Fibroblast of skin of left biceps (primary cell): ENCODE results near the gene ATP6V0A1.
A peak's percentile ranks its signal among the peaks of the same experiment; 100 is the strongest.
"Not testable (repeated sequence)": the region's sequence is repeated elsewhere in the genome, so short reads cannot be mapped to it uniquely, and the experiment has no call there.

Experiments
- DNase-seq, 2 experiments: peaks; one replicate each; pipeline ENCODE4 v3.0.0-alpha.2; 2013; ENCODE audit warnings: low read depth in 2 of 2

Gene ATP6V0A1

GRCh38 chr17:42476411-42476810 is 17.7 kb downstream of the ATP6V0A1 start:
- no peak for DNase-seq

GRCh38 chr17:42477173-42477572 is 18.5 kb downstream of the ATP6V0A1 start:
- no peak for DNase-seq

GRCh38 chr17:42477824-42478223 is 19.1 kb downstream of the ATP6V0A1 start:
- not testable (repeated sequence) for DNase-seq

GRCh38 chr17:42484304-42484703 is 25.6 kb downstream of the ATP6V0A1 start:
- DNase-seq = no peak

- DNase-seq = no peak
Measured at GRCh38 chr17:42485680-42486079, 27.0 kb downstream of the ATP6V0A1 start.

GRCh38 chr17:42488032-42488431 is 29.4 kb downstream of the ATP6V0A1 start:
- no peak for DNase-seq

- no peak for DNase-seq
Measured at GRCh38 chr17:42493319-42493718, 34.6 kb downstream of the ATP6V0A1 start.

- DNase-seq = no peak
Measured at GRCh38 chr17:42494673-42495072, 36.0 kb downstream of the ATP6V0A1 start.

GRCh38 chr17:42498828-42499227 is 40.1 kb downstream of the ATP6V0A1 start:
- no peak for DNase-seq

- DNase-seq = no peak
Measured at GRCh38 chr17:42502091-42502490, 43.4 kb downstream of the ATP6V0A1 start.

GRCh38 chr17:42502926-42503325 is 44.2 kb downstream of the ATP6V0A1 start:
- DNase-seq = no peak

- no peak for DNase-seq
Measured at GRCh38 chr17:42507671-42508070, 49.0 kb downstream of the ATP6V0A1 start.

GRCh38 chr17:42508426-42509165 is 49.9 kb downstream of the ATP6V0A1 start:
- DNase-seq = no peak

- no peak for DNase-seq
Measured at GRCh38 chr17:42509409-42509808, 50.7 kb downstream of the ATP6V0A1 start.

- DNase-seq = no peak
Measured at GRCh38 chr17:42509841-42510240, 51.2 kb downstream of the ATP6V0A1 start.

- DNase-seq = no peak
Measured at GRCh38 chr17:42512246-42512645, 53.6 kb downstream of the ATP6V0A1 start.

GRCh38 chr17:42512733-42513251 is 54.1 kb downstream of the ATP6V0A1 start:
- DNase-seq = no peak

GRCh38 chr17:42513686-42514085 is 55.0 kb downstream of the ATP6V0A1 start:
- no peak for DNase-seq

- no peak for DNase-seq
Measured at GRCh38 chr17:42514279-42514678, 55.6 kb downstream of the ATP6V0A1 start.

GRCh38 chr17:42514867-42515266 is 56.2 kb downstream of the ATP6V0A1 start:
- DNase-seq = no peak

- DNase-seq = peak; percentile 78 to 83
Measured at GRCh38 chr17:42517516-42517915, 58.8 kb downstream of the ATP6V0A1 start.

- peak; percentile 96 for DNase-seq
Measured at GRCh38 chr17:42518046-42518754, 59.5 kb downstream of the ATP6V0A1 start.
